Glutamatergic neuron (in vitro differentiated cells): ENCODE results near the gene C15orf40. TPM values are rescaled to one million over a fixed set of nuclear protein-coding genes. Genes with fewer than 3 reads are reported as not detected.

Experiments used
- DNase-seq: peaks from one replicate; pipeline ENCODE4 v3.0.0; 2022
- H3K27ac Mint-ChIP-seq: one replicate; pipeline ENCODE4 v1.8.0; 2020; ENCODE audit warnings: mild to moderate bottlenecking, mixed read lengths, inconsistent platforms; ENCODE audit not compliant: unreplicated experiment
- H3K27me3 Mint-ChIP-seq: one replicate; pipeline ENCODE4 v1.8.0; 2020; ENCODE audit warnings: mild to moderate bottlenecking, moderate library complexity, mixed read lengths, inconsistent platforms; ENCODE audit not compliant: unreplicated experiment
- H3K36me3 Mint-ChIP-seq: one replicate; pipeline ENCODE4 v1.8.0; 2020; ENCODE audit warnings: mild to moderate bottlenecking, mixed read lengths, inconsistent platforms; ENCODE audit not compliant: unreplicated experiment
- H3K4me1 Mint-ChIP-seq: one replicate; pipeline ENCODE4 v1.8.0; 2020; ENCODE audit warnings: mild to moderate bottlenecking, low read depth, mixed read lengths, inconsistent platforms; ENCODE audit not compliant: unreplicated experiment
- H3K4me3 Mint-ChIP-seq: one replicate; pipeline ENCODE4 v1.8.0; 2020; ENCODE audit warnings: mild to moderate bottlenecking, mixed read lengths, inconsistent platforms; ENCODE audit not compliant: unreplicated experiment
- H3K9me3 Mint-ChIP-seq: one replicate; pipeline ENCODE4 v1.8.0; 2020; ENCODE audit warnings: mild to moderate bottlenecking, moderate library complexity, mixed read lengths, inconsistent platforms; ENCODE audit not compliant: unreplicated experiment
- total RNA-seq: library from RNA; stranded (reverse); fragmentation: NEBNext Ultra II Directional; extraction: Animal tissue kit (Norgen Biotek cat#: 25700); gene quantifications from one replicate; pipeline ENCODE4 v1.2.1, GENCODE V29; 2021; ENCODE audit not compliant: unreplicated experiment
- TF ChIP-seq, protein P1 (sequence below): fragments of 200-600 bp; sonication (generic); IDR thresholded peaks from one replicate; pipeline ENCODE4 v1.5.0; 2021; ENCODE audit not compliant: partially characterized antibody, unreplicated experiment

Gene C15orf40
- total RNA-seq, 1 donor from 2014 or later = 29.6 TPM

DNA sequence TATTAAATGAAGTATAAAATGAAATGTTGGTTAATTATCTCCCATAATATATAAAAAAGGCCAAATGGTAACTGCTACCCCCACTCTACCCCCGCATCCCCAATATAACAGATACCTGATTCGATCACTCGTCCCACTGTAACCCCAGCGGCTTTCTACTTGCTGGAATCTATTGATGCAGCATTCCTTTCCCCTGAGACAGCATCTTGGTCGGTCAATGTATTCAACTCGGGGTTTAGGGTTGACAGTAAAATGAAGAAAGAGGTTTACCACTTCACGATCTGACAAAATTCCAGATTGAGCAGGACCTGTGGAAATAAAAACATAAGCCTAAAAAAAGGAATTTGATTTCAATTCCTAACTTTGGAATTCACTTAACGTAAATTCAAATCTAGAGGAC, 18.6 kb upstream of the C15orf40 start:
- TF ChIP-seq, protein P1, sequence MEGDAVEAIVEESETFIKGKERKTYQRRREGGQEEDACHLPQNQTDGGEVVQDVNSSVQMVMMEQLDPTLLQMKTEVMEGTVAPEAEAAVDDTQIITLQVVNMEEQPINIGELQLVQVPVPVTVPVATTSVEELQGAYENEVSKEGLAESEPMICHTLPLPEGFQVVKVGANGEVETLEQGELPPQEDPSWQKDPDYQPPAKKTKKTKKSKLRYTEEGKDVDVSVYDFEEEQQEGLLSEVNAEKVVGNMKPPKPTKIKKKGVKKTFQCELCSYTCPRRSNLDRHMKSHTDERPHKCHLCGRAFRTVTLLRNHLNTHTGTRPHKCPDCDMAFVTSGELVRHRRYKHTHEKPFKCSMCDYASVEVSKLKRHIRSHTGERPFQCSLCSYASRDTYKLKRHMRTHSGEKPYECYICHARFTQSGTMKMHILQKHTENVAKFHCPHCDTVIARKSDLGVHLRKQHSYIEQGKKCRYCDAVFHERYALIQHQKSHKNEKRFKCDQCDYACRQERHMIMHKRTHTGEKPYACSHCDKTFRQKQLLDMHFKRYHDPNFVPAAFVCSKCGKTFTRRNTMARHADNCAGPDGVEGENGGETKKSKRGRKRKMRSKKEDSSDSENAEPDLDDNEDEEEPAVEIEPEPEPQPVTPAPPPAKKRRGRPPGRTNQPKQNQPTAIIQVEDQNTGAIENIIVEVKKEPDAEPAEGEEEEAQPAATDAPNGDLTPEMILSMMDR = no peak
- no peak for DNase-seq
- Mint-ChIP-seq H3K4me1 (no peaks in the 10 kb centered on the region), H3K9me3 (peaks cover 2% of the 10 kb centered on the region), H3K27me3 (no peaks in the 10 kb centered on the region), H3K4me3 (no peak overlapping the region), H3K27ac (no peak overlapping the region), H3K36me3 (no peaks in the 10 kb centered on the region)

DNA sequence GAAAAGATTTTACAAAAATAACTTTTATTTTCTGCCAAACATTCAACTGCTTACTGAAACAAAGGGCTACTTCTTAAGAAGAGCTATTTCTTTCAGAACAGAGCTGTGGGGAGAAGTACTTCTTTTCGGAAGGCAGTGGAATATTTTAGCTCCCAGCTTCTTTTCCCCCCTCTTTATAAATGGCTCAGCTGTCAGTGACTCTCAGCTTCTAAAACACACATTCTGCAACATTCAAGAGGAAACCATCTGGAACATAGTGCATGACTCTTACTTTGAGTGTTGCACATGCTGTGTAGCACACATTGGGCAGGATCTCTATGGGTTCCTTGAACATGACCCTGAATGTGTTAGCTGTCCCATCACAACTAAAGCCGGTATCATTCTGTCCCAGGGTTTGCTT, 7.0 kb upstream of the C15orf40 start:
- H3K36me3 Mint-ChIP-seq = no peaks in the 10 kb centered on the region
- no peak overlapping the region for H3K27ac Mint-ChIP-seq
- H3K27me3 Mint-ChIP-seq = no peaks in the 10 kb centered on the region
- TF ChIP-seq, protein P1 = no peak
- H3K4me1 Mint-ChIP-seq = peaks cover 6% of the 10 kb centered on the region
- no peak overlapping the region for H3K4me3 Mint-ChIP-seq
- no peak for DNase-seq
- H3K9me3 Mint-ChIP-seq = peaks cover 1% of the 10 kb centered on the region

DNA sequence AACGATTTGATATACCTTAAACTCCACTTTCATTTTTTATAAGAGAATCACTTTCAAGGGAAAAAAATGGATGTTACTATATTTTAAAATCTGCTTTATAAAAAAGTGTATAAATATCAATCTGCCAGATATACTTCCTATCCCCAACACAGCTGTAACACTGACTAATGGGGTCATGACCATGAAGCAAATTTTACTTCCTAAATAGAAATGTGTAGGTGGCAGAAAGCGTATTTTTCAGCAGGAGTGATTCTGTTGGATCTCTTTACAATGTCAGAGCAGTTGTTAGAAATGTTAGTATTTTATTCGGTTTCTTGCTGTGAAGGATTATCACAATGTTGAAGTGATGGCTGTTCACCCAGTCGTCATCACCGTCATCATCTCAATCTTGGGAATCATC, 5.5 kb upstream of the C15orf40 start:
- DNase-seq = no peak
- no peak overlapping the region for H3K4me3 Mint-ChIP-seq
- TF ChIP-seq, protein P1 = no peak
- no peaks in the 10 kb centered on the region for H3K27me3 Mint-ChIP-seq
- peaks cover 9% of the 10 kb centered on the region for H3K9me3 Mint-ChIP-seq
- peaks cover 9% of the 10 kb centered on the region for H3K36me3 Mint-ChIP-seq
- peaks cover 16% of the 10 kb centered on the region for H3K4me1 Mint-ChIP-seq
- H3K27ac Mint-ChIP-seq = no peak overlapping the region

DNA sequence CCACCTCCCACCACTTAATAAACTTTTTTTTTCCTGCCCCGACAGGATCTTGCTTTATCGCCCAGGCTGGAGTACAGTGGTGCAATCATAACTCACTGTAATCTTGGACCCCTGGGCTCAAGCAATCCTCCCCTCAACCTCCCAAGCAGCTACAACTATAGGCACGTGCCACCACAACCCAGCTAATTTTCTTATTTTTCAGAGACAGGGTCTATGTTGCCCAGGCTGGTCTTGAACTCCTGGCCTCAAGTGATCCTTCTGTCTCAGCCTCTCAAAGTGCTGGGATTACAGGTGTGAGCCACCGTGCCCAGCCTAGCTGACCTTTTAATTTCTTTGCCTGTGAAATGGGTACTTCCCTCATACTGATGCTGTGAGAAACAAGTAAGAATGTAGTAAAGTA, 3.9 kb upstream of the C15orf40 start:
- peaks cover 16% of the 10 kb centered on the region for H3K9me3 Mint-ChIP-seq
- no peak for DNase-seq
- peaks cover 4% of the 10 kb centered on the region for H3K27me3 Mint-ChIP-seq
- TF ChIP-seq, protein P1 = no peak
- H3K27ac Mint-ChIP-seq = no peak overlapping the region
- H3K4me3 Mint-ChIP-seq = no peak overlapping the region
- peaks cover 14% of the 10 kb centered on the region for H3K36me3 Mint-ChIP-seq
- H3K4me1 Mint-ChIP-seq = peaks cover 23% of the 10 kb centered on the region

DNA sequence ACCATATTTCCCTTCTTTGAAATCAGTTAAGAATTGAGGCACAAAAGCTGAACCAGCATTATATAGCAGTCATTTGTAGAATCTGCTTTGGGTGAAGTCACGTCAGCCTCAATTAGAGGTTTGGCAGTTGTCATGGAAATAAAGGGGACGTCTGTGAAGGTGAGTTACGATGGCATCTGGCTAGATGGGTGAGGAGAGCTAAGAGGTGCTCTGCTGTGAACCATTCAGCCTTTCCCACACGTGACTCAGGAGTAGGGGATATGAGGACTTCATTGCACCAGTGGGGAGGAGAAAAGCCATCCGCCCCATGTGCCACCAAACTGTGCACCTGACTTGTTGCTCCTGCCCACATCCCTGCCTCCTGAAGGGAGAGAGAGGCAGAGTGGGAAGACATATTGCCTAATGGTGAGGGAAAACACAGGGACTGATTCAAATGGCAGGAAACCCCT, 2.8 kb upstream of the C15orf40 start:
- no peak for DNase-seq
- Mint-ChIP-seq H3K36me3 (peaks cover 15% of the 10 kb centered on the region), H3K9me3 (peaks cover 17% of the 10 kb centered on the region), H3K4me1 (peaks cover 25% of the 10 kb centered on the region), H3K27me3 (peaks cover 4% of the 10 kb centered on the region), H3K27ac (no peak overlapping the region), H3K4me3 (peak overlapping the region; percentile 27)
- TF ChIP-seq, protein P1 = no peak
